AG09309 (cell line): ENCODE data around the gene GLMP.

Experiments used
- DNase-seq: peaks from one replicate; pipeline ENCODE4 v3.0.0-alpha.2; 2010; ENCODE audit warnings: low read depth
- H3K4me3 ChIP-seq: 2 replicates; pipeline ENCODE4 v1.5.1; 2011; ENCODE audit warnings: mild to moderate bottlenecking, low read depth, low read length, moderate library complexity; ENCODE audit not compliant: control insufficient read depth
- CTCF ChIP-seq: IDR thresholded peaks from 2 replicates; pipeline ENCODE4 v1.5.1; 2011; ENCODE audit warnings: mild to moderate bottlenecking, low read depth, low read length, inconsistent platforms; ENCODE audit not compliant: insufficient read depth, control insufficient read depth; ENCODE audit errors: missing control alignments

GLMP gene

GRCh38 chr1:156257711-156258110 is 37.8 kb downstream of the GLMP start:
- no peak overlapping the region for H3K4me3 ChIP-seq
- no peak for TF ChIP-seq CTCF
- no peak for DNase-seq

GRCh38 chr1:156253634-156254033 is 41.8 kb downstream of the GLMP start:
- DNase-seq: no peak
- H3K4me3 ChIP-seq: no peak overlapping the region
- no peak for TF ChIP-seq CTCF

GRCh38 chr1:156251527-156251926 is 44.0 kb downstream of the GLMP start:
- TF ChIP-seq CTCF: no peak
- no peak for DNase-seq
- H3K4me3 ChIP-seq: no peak overlapping the region

- H3K4me3 ChIP-seq: no peak overlapping the region
- no peak for DNase-seq
These were observed 45.9 kb downstream of the GLMP start for GRCh38 chr1:156249593-156249992.

GRCh38 chr1:156248323-156248683 is 47.2 kb downstream of the GLMP start:
- H3K4me3 ChIP-seq: no peak overlapping the region
- no peak for TF ChIP-seq CTCF
- no peak for DNase-seq

More at GRCh38 chr1:156249593-156249992, 45.9 kb downstream of the GLMP start:
- TF ChIP-seq CTCF: no peak

GRCh38 chr1:156247460-156248322 is 47.8 kb downstream of the GLMP start, which contains the start of gene PAQR6:
Gene PAQR6 (minus strand): TSS chr1:156248056. CDS start chr1:156246731, 1,325 bp downstream.
- DNase-seq: no peak
- H3K4me3 ChIP-seq: no peak within 1 kb of the TSS
- TF ChIP-seq CTCF: no peak
